Lung (tissue), 12 donors: ENCODE measurements around the gene NELL2. TPM values are rescaled to one million over a fixed set of nuclear protein-coding genes. Genes with fewer than 3 reads are reported as not detected.
"Not testable (repeated sequence)": the region's sequence is repeated elsewhere in the genome, so short reads cannot be mapped to it uniquely, and the experiment has no call there.

Experiments used
- ATAC-seq: fragments of 200-7000 bp; cut with Tn5 transposase; one replicate; pipeline ENCODE4 v1.9.1; 2020; ENCODE audit warnings: moderate number of reproducible peaks; ENCODE audit not compliant: insufficient read depth, low FRiP score
- DNase-seq, 3 donors: peaks; one replicate each; pipeline ENCODE4 v3.0.0-alpha.2; 2013 to 2017
- H3K27ac ChIP-seq, 2 donors: one replicate each; pipeline ENCODE4 v1.5.1; 2013; ENCODE audit warnings: mild to moderate bottlenecking in 2 of 2, moderate library complexity in 2 of 2, control low read depth in 1 of 2, inconsistent platforms in 1 of 2, low read depth in 1 of 2, low read length in 1 of 2
- H3K27me3 ChIP-seq, 3 donors: one replicate each; pipeline ENCODE4 v1.5.1; 2013; ENCODE audit warnings: low read length in 2 of 3; ENCODE audit not compliant: control insufficient read depth in 3 of 3, insufficient read depth in 3 of 3
- H3K36me3 ChIP-seq, 4 donors: one replicate each; pipeline ENCODE4 v1.5.1; 2013; ENCODE audit warnings: low read length in 4 of 4, mild to moderate bottlenecking in 1 of 4, moderate library complexity in 1 of 4; ENCODE audit not compliant: control insufficient read depth in 4 of 4, insufficient read depth in 4 of 4
- H3K4me1 ChIP-seq, 5 donors: one replicate each; pipeline ENCODE4 v1.5.1; 2013; ENCODE audit warnings: low read length in 5 of 5, mild to moderate bottlenecking in 2 of 5, moderate library complexity in 1 of 5; ENCODE audit not compliant: control insufficient read depth in 5 of 5, insufficient read depth in 5 of 5
- H3K4me3 ChIP-seq: one replicate; pipeline ENCODE4 v1.5.1; 2013; ENCODE audit warnings: mild to moderate bottlenecking, control low read depth, moderate library complexity
- H3K9ac ChIP-seq, 2 donors: one replicate each; pipeline ENCODE4 v1.5.1; 2013; ENCODE audit warnings: low read length in 2 of 2, control low read depth in 1 of 2; ENCODE audit not compliant: insufficient read depth in 1 of 2
- H3K9me3 ChIP-seq, 4 donors: one replicate each; pipeline ENCODE4 v1.5.1; 2013; ENCODE audit warnings: low read length in 3 of 4, mild to moderate bottlenecking in 1 of 4, moderate library complexity in 1 of 4; ENCODE audit not compliant: control insufficient read depth in 4 of 4, insufficient read depth in 3 of 4
- CTCF ChIP-seq: IDR thresholded peaks from 2 replicates; pipeline ENCODE4 v1.5.1; 2012; ENCODE audit warnings: mild to moderate bottlenecking; ENCODE audit errors: control extremely low read depth, extremely low read depth
- WGBS, 2 donors: extraction: QIAGEN DNeasy Blood & Tissue Kit; methylation state at CpG; one replicate each; pipeline ENCODE4 v1.1.7; 2013; 5-methylcytosine and 5-hydroxymethylcytosine counted together
- polyA plus RNA-seq, 2 donors: library from polyadenylated mRNA; stranded (reverse); fragments of 200-250 nt; gene quantifications; one replicate each; pipeline ENCODE4 v1.2.1, GENCODE V29; 2013
- total RNA-seq, 2 donors: library from RNA; depleted of rRNA in 1 of 2; stranded (reverse); fragments of >200 nt in 1 of 2; gene quantifications; one replicate each; pipeline ENCODE4 v1.2.1, GENCODE V29; 2014 to 2021
- donor health status: control.
- donor health status: control.
- donor health status: Bipolar disorder and iron deficiency.
- donor health status: healthy.
- donor health status: DM: yes; HTN: yes; CAD: no.

NELL2 gene
- total and polyA plus RNA-seq, 4 donors, result 2.2 to 15.9 (median 8.6) TPM

GRCh38 chr12:44915958-44916357 is 39.8 kb upstream of the NELL2 start:
- no peak for ATAC-seq

DNA sequence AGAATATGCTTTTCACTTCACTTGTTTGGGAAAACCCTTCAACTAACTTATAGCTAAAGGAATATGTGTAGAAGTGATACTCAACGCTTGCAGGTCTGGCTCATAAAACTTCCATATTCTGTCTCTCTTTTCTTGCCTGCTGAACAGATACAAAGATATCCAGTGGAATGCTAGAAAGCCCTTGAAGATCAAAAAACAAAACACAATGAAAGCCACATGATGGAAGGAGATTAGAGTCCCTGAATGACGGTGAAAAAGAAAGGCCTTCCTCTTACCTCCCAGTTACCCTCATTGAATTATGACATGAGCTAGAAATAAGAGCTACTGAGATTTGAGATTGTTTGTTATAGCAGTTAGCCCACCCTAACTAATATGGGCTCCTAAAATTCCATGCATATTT is 28.2 kb upstream of the NELL2 start:
- Histone ChIP-seq H3K9ac (no peak overlapping the region), H3K4me1 (no peaks in the 10 kb centered on the region), H3K36me3 (no peaks in the 10 kb centered on the region), H3K27me3 (no peaks in the 10 kb centered on the region), H3K27ac (no peak overlapping the region), H3K9me3 (peaks cover 0 to 4% (median 0%) of the 10 kb centered on the region in 4 donors), H3K4me3 (no peak overlapping the region)
- no peak for ATAC-seq
- 77 to 82% methylated on average over 2 of the region's 2 CpGs for WGBS, 2 donors
- DNase-seq, result no peak
- TF ChIP-seq CTCF, result no peak

More at GRCh38 chr12:44915958-44916357, 39.8 kb upstream of the NELL2 start:
- H3K27ac ChIP-seq, result no peak overlapping the region
- no peaks in the 10 kb centered on the region for H3K4me1 ChIP-seq
- no peak overlapping the region for H3K9ac ChIP-seq
- no peak for DNase-seq
- H3K36me3 ChIP-seq, result no peaks in the 10 kb centered on the region
- TF ChIP-seq CTCF, result no peak
- H3K27me3 ChIP-seq, result no peaks in the 10 kb centered on the region
- H3K9me3 ChIP-seq, result no peaks in the 10 kb centered on the region
- H3K4me3 ChIP-seq, result no peak overlapping the region

DNA sequence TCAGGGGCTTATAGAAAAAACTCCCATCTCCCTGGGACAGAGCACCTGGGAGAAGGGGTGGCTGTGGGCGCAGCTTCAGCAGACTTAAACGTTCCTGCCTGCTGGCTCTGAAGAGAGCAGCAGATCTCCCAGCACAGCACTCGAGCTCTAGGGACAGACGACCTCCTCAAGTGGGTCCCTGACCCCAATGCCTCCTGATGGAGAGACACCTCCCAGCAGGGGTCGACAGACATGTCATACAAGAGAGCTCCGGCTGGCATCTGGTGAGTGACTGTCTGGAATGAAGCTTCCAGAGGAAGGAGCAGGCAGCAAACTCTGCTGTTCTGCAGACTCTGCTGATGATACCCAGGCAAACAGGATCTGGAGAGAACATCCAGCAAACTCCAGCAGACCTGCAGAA is 22.0 kb upstream of the NELL2 start:
- not testable (repeated sequence) for H3K9ac ChIP-seq, H3K4me1 ChIP-seq, H3K4me3 ChIP-seq, H3K27ac ChIP-seq, DNase-seq, H3K9me3 ChIP-seq, H3K36me3 ChIP-seq, ATAC-seq, H3K27me3 ChIP-seq
- WGBS, 2 donors, result 81 to 87% methylated on average over 6 of the region's 6 CpGs

- no peaks in the 10 kb centered on the region for H3K9me3 ChIP-seq
- no peak overlapping the region for H3K9ac ChIP-seq
- H3K27ac ChIP-seq, result no peak overlapping the region
- WGBS, 2 donors, result 90 to 91% methylated on average over 3 of the region's 3 CpGs
- no peak overlapping the region for H3K4me3 ChIP-seq
- no peaks in the 10 kb centered on the region for H3K27me3 ChIP-seq
- DNase-seq, result no peak
- no peaks in the 10 kb centered on the region for H3K36me3 ChIP-seq
- TF ChIP-seq CTCF, result no peak
- no peak for ATAC-seq
- H3K4me1 ChIP-seq, result no peaks in the 10 kb centered on the region
These were observed 13.8 kb upstream of the NELL2 start for GRCh38 chr12:44889926-44890325.
